ENCODE results near the gene CIROP. TPM values are rescaled to one million over a fixed set of nuclear protein-coding genes. Genes with fewer than 3 reads are reported as not detected.

CIROP gene
- total RNA-seq, 1 donor from 2014 or later: not detected

- DNase-seq: no peak
- H3K27ac ChIP-seq (replicated peaks): peak within 1 kb of the TSS; percentile 97
- no peak for TF ChIP-seq CTCF (IDR thresholded peaks at IDR 0.05; ENCODE audit: borderline replicate concordance)
- no peaks in the 10 kb centered on the region for H3K27me3 ChIP-seq (ENCODE audit: low read depth)
- peaks cover 83% of the 10 kb centered on the region for H3K4me1 ChIP-seq
- no peaks in the 10 kb centered on the region for H3K9me3 ChIP-seq (replicated peaks)
- peak within 1 kb of the TSS; percentile 90 for H3K4me3 ChIP-seq
- H3K36me3 ChIP-seq: peaks cover 50% of the 10 kb centered on the region
- intact Hi-C loops (cut with micrococcal nuclease): no loop called here
Measured at GRCh38 chr14:23094666-23095195, 10.1 kb downstream of the CIROP start, which contains the start of gene ACIN1. ACIN1 (minus strand) TSS chr14:23095136; CDS start chr14:23095112, 24 bp downstream.

DNA sequence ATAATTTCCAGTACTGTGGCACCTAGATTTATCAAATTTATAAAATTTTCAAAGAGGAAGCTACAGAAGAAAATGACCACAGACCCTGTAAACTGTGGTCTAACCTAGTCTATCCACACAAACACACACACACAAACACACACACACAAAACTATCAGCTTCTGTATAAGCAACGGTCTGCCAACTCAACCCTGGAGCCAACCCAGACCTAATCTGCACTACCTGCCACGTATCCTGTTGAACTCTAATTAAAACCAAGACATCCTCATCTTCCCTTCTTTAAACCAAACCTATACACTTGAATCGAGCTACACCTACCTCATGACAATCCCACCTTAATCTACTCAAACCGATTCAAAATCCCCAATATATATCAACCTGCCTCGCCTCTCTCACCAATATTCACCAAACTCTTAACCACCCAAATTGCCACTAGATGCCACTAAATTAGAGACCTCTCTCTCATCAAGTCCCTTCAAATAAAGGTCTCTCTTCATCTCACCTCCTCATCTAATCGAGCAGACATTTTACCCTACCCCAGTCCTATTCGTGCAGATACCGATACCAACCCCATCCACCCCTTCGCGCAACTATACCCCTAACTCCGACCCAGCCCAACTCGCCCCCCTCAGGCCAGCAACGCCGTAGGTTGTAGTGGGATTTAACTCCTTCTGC lies 10.7 kb downstream of the CIROP start:
- Histone ChIP-seq H3K27ac (replicated peaks) (peak overlapping the region; percentile 97), H3K9me3 (replicated peaks) (no peaks in the 10 kb centered on the region), H3K4me1 (peaks cover 79% of the 10 kb centered on the region), H3K4me3 (peak overlapping the region; percentile 90), H3K36me3 (peaks cover 56% of the 10 kb centered on the region), H3K27me3 (ENCODE audit: low read depth) (no peaks in the 10 kb centered on the region)
- peak; percentile 25 for TF ChIP-seq CTCF (IDR thresholded peaks at IDR 0.05; ENCODE audit: borderline replicate concordance)
- intact Hi-C loops (cut with micrococcal nuclease): no loop called here
- no peak for DNase-seq

DNA sequence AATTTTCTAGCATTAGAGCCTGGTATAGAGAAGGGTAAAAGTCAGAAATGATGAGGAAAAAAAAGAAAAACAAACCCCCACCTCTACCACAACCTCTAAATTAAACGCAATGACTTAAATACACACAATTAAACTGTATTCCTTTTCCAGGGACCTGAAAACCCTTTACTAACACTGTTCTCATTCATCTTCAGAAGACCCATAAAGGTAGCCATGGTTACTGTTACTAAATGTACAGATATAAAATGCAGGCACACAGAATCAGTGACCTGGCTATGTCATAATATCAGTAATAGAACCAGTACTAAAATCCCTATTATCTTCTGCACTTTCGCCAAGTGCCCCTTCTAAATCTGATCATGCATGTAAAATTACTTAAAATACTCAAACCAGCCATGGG lies 11.3 kb downstream of the CIROP start:
- no peaks in the 10 kb centered on the region for H3K9me3 ChIP-seq (replicated peaks)
- no peaks in the 10 kb centered on the region for H3K27me3 ChIP-seq (ENCODE audit: low read depth)
- no peak overlapping the region for H3K27ac ChIP-seq (replicated peaks)
- DNase-seq: no peak
- no peak for TF ChIP-seq CTCF (IDR thresholded peaks at IDR 0.05; ENCODE audit: borderline replicate concordance)
- H3K4me1 ChIP-seq: peaks cover 73% of the 10 kb centered on the region
- peak overlapping the region; percentile 90 for H3K4me3 ChIP-seq
- intact Hi-C loops (cut with micrococcal nuclease): no loop called here
- H3K36me3 ChIP-seq: peaks cover 59% of the 10 kb centered on the region

- Histone ChIP-seq H3K4me1 (peaks cover 73% of the 10 kb centered on the region), H3K27ac (replicated peaks) (no peak overlapping the region), H3K9me3 (replicated peaks) (no peaks in the 10 kb centered on the region), H3K27me3 (ENCODE audit: low read depth) (no peaks in the 10 kb centered on the region), H3K4me3 (peak overlapping the region; percentile 90), H3K36me3 (peaks cover 59% of the 10 kb centered on the region)
- intact Hi-C loops (cut with micrococcal nuclease): no loop called here
- no peak for TF ChIP-seq CTCF (IDR thresholded peaks at IDR 0.05; ENCODE audit: borderline replicate concordance)
- DNase-seq: no peak
Measured at GRCh38 chr14:23093104-23093503, 11.7 kb downstream of the CIROP start.

- no peak for TF ChIP-seq CTCF (IDR thresholded peaks at IDR 0.05; ENCODE audit: borderline replicate concordance)
- intact Hi-C loops (cut with micrococcal nuclease): no loop called here
- Histone ChIP-seq H3K27me3 (ENCODE audit: low read depth) (no peaks in the 10 kb centered on the region), H3K27ac (replicated peaks) (no peak overlapping the region), H3K4me3 (no peak overlapping the region), H3K36me3 (peaks cover 68% of the 10 kb centered on the region), H3K9me3 (replicated peaks) (no peaks in the 10 kb centered on the region), H3K4me1 (peaks cover 73% of the 10 kb centered on the region)
- no peak for DNase-seq
Measured at GRCh38 chr14:23091294-23092225, 13.2 kb downstream of the CIROP start.

Data from left ventricle myocardium inferior (tissue), 1 donor.